B cell (primary cell): Measurements from ENCODE around the gene ARX.

ENCODE experiments used
- CTCF ChIP-seq: fragments of 200-600 bp; IDR thresholded peaks from one replicate; pipeline ENCODE4 v1.8.0; 2022; ENCODE audit warnings: antibody characterized with exemption, mild to moderate bottlenecking
- EZH2 ChIP-seq: IDR thresholded peaks from 2 replicates; pipeline ENCODE4 v1.6.1; 2012; ENCODE audit warnings: borderline replicate concordance, low read depth, mild to moderate bottlenecking, moderate library complexity, low read length; ENCODE audit not compliant: insufficient read depth, poor library complexity, severe bottlenecking

- no peak for TF ChIP-seq CTCF
- no peak for TF ChIP-seq EZH2
Measured at GRCh38 chrX:24996096-24996709, 19.6 kb downstream of the ARX start.
